DND-41 (cell line): Measurements from ENCODE around the gene ABLIM1.

Experiments
- CTCF ChIP-seq: IDR thresholded peaks from 2 replicates; pipeline ENCODE4 v1.5.1; 2012; ENCODE audit warnings: borderline replicate concordance, low read length, moderate library complexity, mild to moderate bottlenecking; ENCODE audit not compliant: poor library complexity, severe bottlenecking; ENCODE audit errors: extremely low read depth
- EZH2 ChIP-seq: IDR thresholded peaks from 3 replicates; pipeline ENCODE4 v1.6.1; 2012; ENCODE audit warnings: borderline replicate concordance, low read depth, mild to moderate bottlenecking, moderate library complexity, low read length, inconsistent platforms; ENCODE audit not compliant: severe bottlenecking

GRCh38 chr10:114481055-114481454, 177.0 kb downstream of the ABLIM1 start:
- TF ChIP-seq CTCF (no peak), EZH2 (no peak)
